K562 (cell line): Measurements from ENCODE around the gene NRXN2. TPM values are rescaled to one million over a fixed set of nuclear protein-coding genes. Genes with fewer than 3 reads are reported as not detected.

ENCODE experiments used
- ATAC-seq: fragments of 200-7000 bp; cut with Tn5 transposase; 3 replicates; pipeline ENCODE4 v1.9.1; 2020; ENCODE audit warnings: moderate library complexity
- BruUV-seq: library from RNA; stranded (reverse); fragments of 400-500 nt; replicated peaks from 2 replicates; lab custom pipeline; 2021; lab: Mats Ljungman, UMichigan
- CTCF ChIA-PET: fragments of 300-600 bp; formaldehyde crosslinking; extraction: SDS; loops from one replicate; lab custom pipeline; 2021; ENCODE audit warnings: low intra/inter-chr PET ratio; lab: Yijun Ruan, JAX
- POLR2A ChIA-PET: fragments of 300-600, 350-650 bp; sonication (Branson Sonifier 250); formaldehyde crosslinking; extraction: SDS; loops from one replicate; lab custom pipeline; 2021; ENCODE audit warnings: antibody characterized with exemption, inconsistent platforms; lab: Yijun Ruan, JAX
- DNase-seq, 4 experiments: peaks; one replicate each; pipeline versions ENCODE4 v3.0.0 to v3.0.0-alpha.2; 2011 to 2018; ENCODE audit warnings: low spot score in 3 of 4, mixed read lengths in 3 of 4; ENCODE audit errors: extremely low read depth in 1 of 4
- FAIRE-seq: peaks from 2 replicates; lab custom pipeline; 2011; peaks lifted over from hg19 to GRCh38; lab: Jason Lieb, UNC
- H2AFZ ChIP-seq: 2 replicates; pipeline ENCODE4 v1.6.0; 2011; ENCODE audit warnings: low read depth, low read length, control low read depth, inconsistent platforms
- H3K27ac ChIP-seq: fragments of 200-600 bp; 3 replicates; pipeline ENCODE4 v1.8.0; 2011; ENCODE audit warnings: low read depth, mild to moderate bottlenecking, control low read depth, inconsistent platforms, low read length, moderate library complexity, mixed read lengths; ENCODE audit errors: extremely low read depth
- H3K27me3 ChIP-seq, 2 experiments: fragments of 300-600 bp in 1 of 2; 2 replicates in 1 of 2; 3 replicates in 1 of 2; pipeline versions ENCODE4 v1.6.0 to v1.8.0; 2011; ENCODE audit warnings: inconsistent platforms in 2 of 2, low read length in 2 of 2, mild to moderate bottlenecking in 1 of 2, mixed read lengths in 1 of 2, moderate library complexity in 1 of 2; ENCODE audit not compliant: control insufficient read depth in 2 of 2, insufficient read depth in 2 of 2
- H3K36me3 ChIP-seq: fragments of 300-600 bp; 3 replicates; pipeline ENCODE4 v1.8.0; 2011; ENCODE audit warnings: mild to moderate bottlenecking, low read length, inconsistent platforms; ENCODE audit not compliant: control insufficient read depth, insufficient read depth
- H3K4me1 ChIP-seq, 2 experiments: fragments of 200-600 bp in 1 of 2; replicated peaks in 1 of 2; 2 replicates in 1 of 2; 3 replicates in 1 of 2; pipeline versions ENCODE4 v1.5.1 to v1.8.0; 2011; ENCODE audit warnings: inconsistent platforms in 2 of 2, low read length in 2 of 2, mild to moderate bottlenecking in 1 of 2, mixed read lengths in 1 of 2, moderate library complexity in 1 of 2; ENCODE audit not compliant: control insufficient read depth in 2 of 2, insufficient read depth in 2 of 2
- H3K4me2 ChIP-seq: 2 replicates; pipeline ENCODE4 v1.6.1; 2011; ENCODE audit warnings: low read length, control low read depth, inconsistent platforms, mixed read lengths; ENCODE audit not compliant: insufficient read depth
- H3K4me3 ChIP-seq: fragments of 200-600 bp; sonication (generic), shearing (Covaris generic); 2 replicates; pipeline ENCODE4 v1.5.1; 2016; ENCODE audit warnings: control low read depth, inconsistent platforms
- H3K79me2 ChIP-seq: fragments of 200-600 bp; 3 replicates; pipeline ENCODE4 v1.8.0; 2011; ENCODE audit warnings: low read length, inconsistent platforms; ENCODE audit not compliant: control insufficient read depth, insufficient read depth
- H3K9ac ChIP-seq, 2 experiments: 2 replicates each; pipeline versions ENCODE4 v1.6.0 to v1.6.1; 2011; ENCODE audit warnings: low read depth in 2 of 2, low read length in 2 of 2, control low read depth in 1 of 2, inconsistent platforms in 1 of 2, mild to moderate bottlenecking in 1 of 2, mixed read lengths in 1 of 2; ENCODE audit not compliant: insufficient read depth in 1 of 2
- H3K9me1 ChIP-seq: one replicate; pipeline ENCODE4 v1.6.0; 2011; ENCODE audit warnings: inconsistent platforms, mild to moderate bottlenecking, low read length, moderate library complexity; ENCODE audit not compliant: control insufficient read depth, insufficient read depth
- H3K9me3 ChIP-seq: replicated peaks from 2 replicates; pipeline ENCODE4 v1.5.1; 2011; ENCODE audit warnings: low read depth, low read length, inconsistent platforms; ENCODE audit not compliant: control insufficient read depth, insufficient read depth
- H4K20me1 ChIP-seq: replicated peaks from 2 replicates; pipeline ENCODE4 v1.6.1; 2011; ENCODE audit warnings: low read length, inconsistent platforms, mixed read lengths; ENCODE audit not compliant: control insufficient read depth, insufficient read depth
- FOS ChIP-seq: IDR thresholded peaks from 3 replicates; pipeline ENCODE4 v1.6.1; 2011; ENCODE audit not compliant: insufficient read length; ENCODE audit errors: extremely low read depth
- FOXP4 ChIP-seq: sonication (generic); formaldehyde crosslinking; IDR thresholded peaks from 2 replicates; pipeline ENCODE4 v1.8.0; 2022; ENCODE audit warnings: mild to moderate bottlenecking, missing genetic modification reagents, borderline replicate concordance
- ILF3 ChIP-seq: fragments of 450-650 bp; IDR thresholded peaks from 2 replicates; pipeline ENCODE4 v1.6.1; 2018; ENCODE audit warnings: antibody characterized with exemption, mild to moderate bottlenecking, moderate library complexity, borderline replicate concordance
- MAFF ChIP-seq: IDR thresholded peaks from 2 replicates; pipeline ENCODE4 v1.6.1; 2012; ENCODE audit warnings: low read length, improper control_type of control experiment
- MCM2 ChIP-seq: fragments of 450-650 bp; IDR thresholded peaks from 2 replicates; pipeline ENCODE4 v1.6.1; 2017; ENCODE audit warnings: low read depth, mild to moderate bottlenecking
- MCM5 ChIP-seq: fragments of 450-650 bp; IDR thresholded peaks from 2 replicates; pipeline ENCODE4 v1.6.1; 2016; ENCODE audit warnings: low read depth
- SAP30 ChIP-seq: fragments of 200-600 bp; sonication (generic); IDR thresholded peaks from 2 replicates; pipeline ENCODE4 v1.6.1; 2012; ENCODE audit warnings: borderline replicate concordance, low read depth, mild to moderate bottlenecking, moderate library complexity, low read length, control low read depth, inconsistent platforms; ENCODE audit not compliant: insufficient read depth, poor library complexity, severe bottlenecking
- SIN3B ChIP-seq: fragments of 450-650 bp; IDR thresholded peaks from 2 replicates; pipeline ENCODE4 v1.6.1; 2017; ENCODE audit warnings: low read depth, mild to moderate bottlenecking, moderate library complexity
- SP2 ChIP-seq: IDR thresholded peaks from 2 replicates; pipeline ENCODE4 v1.6.1; 2011; ENCODE audit warnings: mild to moderate bottlenecking, low read depth, low read length, moderate library complexity; ENCODE audit not compliant: poor library complexity, severe bottlenecking; ENCODE audit errors: extremely low read depth
- SREBF1 ChIP-seq: fragments of 150-350 bp; IDR thresholded peaks from 2 replicates; pipeline ENCODE4 v1.6.1; 2014; ENCODE audit warnings: antibody characterized with exemption, low read depth, low read length, borderline replicate concordance
- ZNF277 ChIP-seq: fragments of 250-450 bp; sonication (Bioruptor Pico); IDR thresholded peaks from 2 replicates; pipeline ENCODE4 v1.8.0; 2022; ENCODE audit warnings: inconsistent platforms, mild to moderate bottlenecking, moderate library complexity, borderline replicate concordance
- ZNF609 ChIP-seq: sonication (generic); formaldehyde crosslinking; IDR thresholded peaks from 2 replicates; pipeline ENCODE4 v1.8.1; 2023; ENCODE audit warnings: missing genetic modification reagents, mild to moderate bottlenecking, borderline replicate concordance
- ZNF785 ChIP-seq: fragments of 250-450 bp; sonication (Bioruptor Pico); IDR thresholded peaks from 2 replicates; pipeline ENCODE4 v1.4.0; 2020; ENCODE audit warnings: mild to moderate bottlenecking
- ZNF830 ChIP-seq: fragments of 250-450 bp; sonication (Bioruptor Pico); IDR thresholded peaks from 2 replicates; pipeline ENCODE4 v1.5.0; 2021; ENCODE audit warnings: mild to moderate bottlenecking
- WGBS: fragments of 100-300 bp; shearing (Covaris generic); methylation state at CpG from one replicate; pipeline ENCODE4 v1.1.6; 2016; ENCODE audit warnings: low coverage, mixed read lengths; ENCODE audit not compliant: insufficient coverage; ENCODE audit errors: missing lambda C conversion rate; 5-methylcytosine and 5-hydroxymethylcytosine counted together
- in situ Hi-C: fragments of 300-500 bp; cut with MboI; formaldehyde crosslinking; loops from 4 replicates; pipeline ENCODE4 v1.15.0; 2018; ENCODE audit warnings: inconsistent platforms, mixed read lengths
- intact Hi-C: fragments of 100-400 bp; cut with micrococcal nuclease; formaldehyde crosslinking; loops from 2 replicates; pipeline ENCODE4 v1.14.2; 2022
- polyA plus RNA-seq, 8 experiments: library from polyadenylated mRNA; depleted of rRNA in 4 of 8; stranded (reverse) in 5 of 8; unstranded in 3 of 8; fragments of >200 nt; fragmentation: Nextera tagmentation in 2 of 8; fragmentation: Illumina TruSeq in 1 of 8; extraction: Ambion mirVana in 2 of 8; extraction: Trizol in 1 of 8; gene quantifications; 2 replicates each; pipeline versions ENCODE4 v1.2.1 to v1.2.3, GENCODE V29; 2011 to 2014; ENCODE audit warnings: inconsistent platforms in 1 of 8, missing spikeins in 1 of 8
- total RNA-seq, 7 experiments: library from RNA; depleted of rRNA in 6 of 7; stranded (reverse); fragments of >200 nt in 6 of 7; fragmentation: Illumina TruSeq in 2 of 7; extraction: Trizol in 2 of 7; gene quantifications; 2 replicates each; pipeline versions ENCODE4 v1.2.1 to v1.2.3, GENCODE V29; 2011 to 2021; ENCODE audit warnings: low replicate concordance in 1 of 7

Gene NRXN2
- total and polyA plus RNA-seq, 9 of the 15 experiments (the other 6 are each of a cell fraction or from before 2014, with no cell fraction given), result 0.07 to 0.47 (median 0.15) TPM; not detected in 4

GRCh38 chr11:64562723-64563351, 160.2 kb downstream of the NRXN2 start:
- Histone ChIP-seq H2AFZ (no peak overlapping the region), H4K20me1 (peaks cover 9% of the 10 kb centered on the region; the same call in 1 of the 2 replicates), H3K79me2 (no peaks in the 10 kb centered on the region), H3K9me3 (no peaks in the 10 kb centered on the region), H3K9ac (no peak overlapping the region), H3K27ac (no peak overlapping the region), H3K9me1 (no peaks in the 10 kb centered on the region), H3K4me3 (no peak overlapping the region), H3K27me3 (peaks cover 14 to 69% of the 10 kb centered on the region in 2 experiments; a peak in 4 of 5 replicates), H3K36me3 (no peaks in the 10 kb centered on the region), H3K4me2 (no peak overlapping the region), H3K4me1 (peaks cover 0 to 34% of the 10 kb centered on the region in 2 experiments; a peak in 2 of 5 replicates)
- no TSS peak for BruUV-seq
- no peak for ATAC-seq
- ChIA-PET POLR2A (interaction anchor here (0.6 kb wide), 1 partner anchor 62 kb away, joined by 3 read pairs; no protein-coding TSS in a partner anchor), CTCF (no interaction called here)
- intact Hi-C loops, result no loop called here
- 17% methylated on average over 15 of the region's 15 CpGs for WGBS
- in situ Hi-C loops, result no loop called here
- FAIRE-seq, result no peak
- DNase-seq, result no peak
- no peak for TF ChIP-seq ZNF830 (CRISPR knock-in tag)
- TF ChIP-seq SIN3B, result no peak
- no peak for TF ChIP-seq SREBF1
- TF ChIP-seq ILF3, result no peak
- no peak for TF ChIP-seq ZNF609 (CRISPR knock-in tag)
- TF ChIP-seq ZNF785 (CRISPR knock-in tag), result no peak
- no peak for TF ChIP-seq SAP30
- TF ChIP-seq MCM2, result no peak
- TF ChIP-seq FOXP4 (CRISPR knock-in tag), result no peak
- no peak for TF ChIP-seq MCM5
- no peak for TF ChIP-seq MAFF
- TF ChIP-seq ZNF277, result no peak
- no peak for TF ChIP-seq FOS
- no peak for TF ChIP-seq SP2
